BLaER1 (cell line): ENCODE measurements around the gene CLIC3.

Experiments
- H3K27ac ChIP-seq: shearing (Covaris generic); formaldehyde crosslinking; 2 replicates; pipeline ENCODE4 v1.8.1; 2022
- H3K27me3 ChIP-seq: shearing (Covaris generic); formaldehyde crosslinking; 2 replicates; pipeline ENCODE4 v1.8.1; 2022
- H3K36me3 ChIP-seq: shearing (Covaris generic); formaldehyde crosslinking; 2 replicates; pipeline ENCODE4 v1.8.1; 2022
- H3K4me1 ChIP-seq: shearing (Covaris generic); formaldehyde crosslinking; 2 replicates; pipeline ENCODE4 v1.8.1; 2022
- H3K4me2 ChIP-seq: shearing (Covaris generic); formaldehyde crosslinking; 2 replicates; pipeline ENCODE4 v1.8.1; 2022
- H3K4me3 ChIP-seq: shearing (Covaris generic); formaldehyde crosslinking; 2 replicates; pipeline ENCODE4 v1.8.1; 2022
- H3K9ac ChIP-seq: shearing (Covaris generic); formaldehyde crosslinking; 2 replicates; pipeline ENCODE4 v1.8.1; 2022
- H3K9me3 ChIP-seq: shearing (Covaris generic); formaldehyde crosslinking; 2 replicates; pipeline ENCODE4 v1.8.1; 2022
- H4K20me1 ChIP-seq: shearing (Covaris generic); formaldehyde crosslinking; 2 replicates; pipeline ENCODE4 v1.8.1; 2022
- Cebpa-rat ChIP-seq: shearing (Covaris generic); IDR thresholded peaks from 2 replicates; pipeline ENCODE4 v1.8.1; 2022

Gene CLIC3

GRCh38 chr9:136955202-136955942 is 41.0 kb downstream of the CLIC3 start:
- H3K4me2 ChIP-seq: no peak overlapping the region
- H3K36me3 ChIP-seq: no peaks in the 10 kb centered on the region
- H3K9ac ChIP-seq: no peak overlapping the region
- no peak for TF ChIP-seq Cebpa-rat
- no peaks in the 10 kb centered on the region for H3K27me3 ChIP-seq
- H3K4me1 ChIP-seq: peaks cover 16% of the 10 kb centered on the region
- no peaks in the 10 kb centered on the region for H3K9me3 ChIP-seq
- H4K20me1 ChIP-seq: no peaks in the 10 kb centered on the region
- no peak overlapping the region for H3K27ac ChIP-seq
- H3K4me3 ChIP-seq: no peak overlapping the region

DNA sequence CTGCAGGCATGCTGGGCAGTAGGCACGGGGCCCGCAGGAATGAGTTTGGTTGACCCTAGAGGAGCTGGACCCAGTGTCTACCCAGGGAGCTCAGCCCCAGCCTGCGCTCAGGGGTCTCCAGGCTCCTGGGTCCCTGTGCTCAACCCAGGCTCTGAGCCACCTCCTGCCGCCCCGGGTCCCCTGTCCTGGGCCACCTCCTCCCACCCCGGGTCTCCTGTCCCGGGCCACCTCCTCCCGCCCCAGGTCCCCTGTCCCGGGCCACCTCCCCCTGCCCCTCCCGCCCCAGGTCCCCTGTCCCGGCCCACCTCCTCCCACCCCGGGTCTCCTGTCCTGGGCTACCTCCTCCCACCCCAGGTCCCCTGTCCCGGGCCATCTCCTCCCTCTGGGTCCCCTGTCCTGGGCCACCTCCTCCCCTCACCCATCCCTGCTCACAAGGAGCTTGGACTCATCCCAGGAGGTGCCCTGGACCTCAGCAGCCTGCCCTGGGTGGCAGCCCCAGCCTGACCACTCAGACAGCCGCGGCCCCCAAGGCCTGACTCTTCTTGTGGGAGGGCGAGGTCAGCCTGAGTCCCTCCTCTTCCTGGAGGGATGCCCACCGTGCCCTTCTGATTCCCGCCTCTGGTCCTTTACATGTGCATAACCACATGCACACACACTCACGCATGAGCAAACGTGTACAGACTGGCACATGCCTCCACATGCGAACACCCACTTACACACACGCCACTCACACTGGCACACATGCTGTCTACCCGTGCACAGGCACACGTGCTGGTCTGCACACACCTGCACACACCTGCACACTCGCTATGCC is 41.9 kb downstream of the CLIC3 start:
- Histone ChIP-seq H3K4me2 (no peak overlapping the region), H3K9me3 (no peaks in the 10 kb centered on the region), H3K9ac (no peak overlapping the region), H3K36me3 (no peaks in the 10 kb centered on the region), H3K27me3 (no peaks in the 10 kb centered on the region), H3K27ac (no peak overlapping the region), H4K20me1 (no peaks in the 10 kb centered on the region), H3K4me1 (peaks cover 12% of the 10 kb centered on the region), H3K4me3 (no peak overlapping the region)
- no peak for TF ChIP-seq Cebpa-rat

DNA sequence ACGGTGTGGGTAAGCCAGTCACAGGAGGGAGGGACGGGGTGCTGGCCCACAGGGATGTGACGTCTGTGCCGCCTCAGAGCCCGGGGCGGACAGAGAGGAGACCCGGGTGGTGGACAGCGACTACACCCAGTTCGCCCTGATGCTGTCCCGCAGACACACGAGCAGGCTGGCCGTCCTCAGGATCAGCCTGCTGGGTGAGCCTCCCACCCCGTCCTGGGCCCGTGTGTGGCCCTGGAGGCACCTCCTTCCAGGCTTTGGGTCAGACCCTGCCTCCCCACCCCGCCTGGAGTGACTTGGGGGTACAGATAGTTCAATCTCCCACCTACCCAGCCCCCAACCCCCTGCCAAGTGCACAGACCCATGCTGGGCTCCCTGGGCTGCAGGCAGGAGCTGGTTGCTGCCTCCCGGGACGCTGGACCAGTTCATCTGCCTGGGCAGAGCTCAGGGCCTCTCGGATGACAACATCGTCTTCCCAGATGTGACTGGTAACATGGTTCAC is 42.5 kb downstream of the CLIC3 start:
- Histone ChIP-seq H3K36me3 (no peaks in the 10 kb centered on the region), H3K4me3 (no peak overlapping the region), H4K20me1 (no peaks in the 10 kb centered on the region), H3K4me1 (peaks cover 14% of the 10 kb centered on the region), H3K9me3 (no peaks in the 10 kb centered on the region), H3K9ac (no peak overlapping the region), H3K27ac (no peak overlapping the region), H3K27me3 (no peaks in the 10 kb centered on the region), H3K4me2 (no peak overlapping the region)
- TF ChIP-seq Cebpa-rat: no peak

- H3K9me3 ChIP-seq: no peaks in the 10 kb centered on the region
- TF ChIP-seq Cebpa-rat: no peak
- H3K27me3 ChIP-seq: no peaks in the 10 kb centered on the region
- peaks cover 21% of the 10 kb centered on the region for H3K4me1 ChIP-seq
- no peak overlapping the region for H3K4me3 ChIP-seq
- no peak overlapping the region for H3K27ac ChIP-seq
- H4K20me1 ChIP-seq: no peaks in the 10 kb centered on the region
- no peak overlapping the region for H3K4me2 ChIP-seq
- H3K36me3 ChIP-seq: no peaks in the 10 kb centered on the region
- no peak overlapping the region for H3K9ac ChIP-seq
Measured at GRCh38 chr9:136952876-136953770, 43.2 kb downstream of the CLIC3 start.

DNA sequence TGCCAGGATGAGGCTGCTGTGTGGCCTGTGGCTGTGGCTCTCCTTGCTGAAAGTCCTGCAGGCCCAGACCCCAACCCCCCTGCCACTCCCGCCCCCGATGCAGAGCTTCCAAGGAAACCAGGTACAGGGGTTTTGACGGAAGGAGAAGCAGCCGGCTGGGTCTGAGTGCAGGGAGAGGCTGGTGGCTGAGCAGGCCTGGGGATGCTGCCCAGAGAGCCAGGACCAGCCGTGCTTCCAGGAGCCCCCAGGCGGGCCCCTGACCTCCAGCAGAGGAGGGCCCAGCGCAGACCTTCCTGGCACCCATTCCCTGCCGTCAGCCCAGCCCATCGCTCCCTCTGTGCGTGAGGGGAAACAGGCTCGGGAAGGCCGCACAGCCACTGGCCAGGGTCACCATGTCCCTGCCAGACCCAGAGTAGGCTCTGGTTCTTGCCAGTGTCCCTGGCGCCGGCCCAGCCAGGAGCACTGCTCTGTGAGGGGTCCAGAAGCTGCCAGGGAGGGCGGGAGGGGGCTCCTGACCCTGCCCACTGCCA is 44.0 kb downstream of the CLIC3 start:
- Histone ChIP-seq H4K20me1 (no peaks in the 10 kb centered on the region), H3K9ac (no peak overlapping the region), H3K36me3 (no peaks in the 10 kb centered on the region), H3K9me3 (no peaks in the 10 kb centered on the region), H3K4me3 (no peak overlapping the region), H3K4me2 (no peak overlapping the region), H3K4me1 (peaks cover 28% of the 10 kb centered on the region), H3K27me3 (no peaks in the 10 kb centered on the region), H3K27ac (no peak overlapping the region)
- no peak for TF ChIP-seq Cebpa-rat

DNA sequence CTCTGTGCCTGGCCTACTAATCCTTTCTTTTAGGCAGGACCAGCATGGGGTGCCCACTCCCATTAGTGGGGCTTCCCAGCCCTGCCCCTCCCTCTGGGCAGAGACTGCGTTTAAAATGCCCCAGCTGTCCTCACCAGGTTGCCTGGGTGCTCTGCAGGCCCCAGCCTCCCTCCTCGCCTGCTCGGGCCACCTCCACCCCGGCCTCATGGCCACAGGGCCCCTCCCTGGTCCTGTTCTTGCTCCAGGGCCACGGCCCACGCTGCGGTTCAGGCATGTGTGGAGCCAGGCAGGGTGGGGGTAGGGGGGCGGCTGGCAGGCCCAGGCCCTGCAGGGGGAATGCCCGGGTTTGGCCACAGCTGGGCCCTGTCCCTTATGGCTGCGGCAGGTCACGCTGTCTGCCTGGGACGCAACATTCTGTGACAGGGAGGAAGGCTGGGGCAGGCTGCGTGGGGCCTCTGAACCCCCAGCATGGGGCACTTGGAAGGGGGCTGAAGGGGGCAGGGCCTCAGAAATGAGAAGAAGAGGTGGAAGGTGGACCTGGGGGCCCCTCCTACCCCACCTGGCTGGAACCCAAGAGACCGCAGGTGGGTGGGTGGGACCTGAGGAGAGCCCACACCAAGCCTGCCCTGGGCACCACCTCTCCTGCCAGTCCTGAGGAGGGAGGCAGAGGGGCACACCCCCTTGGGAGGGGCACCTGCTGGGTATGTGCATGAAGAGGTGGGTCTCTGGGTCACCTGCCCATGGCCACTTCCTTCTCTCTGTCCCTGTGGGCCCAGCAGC is 44.6 kb downstream of the CLIC3 start, which contains the start of gene LCN12:
Gene LCN12, plus strand, starts transcription at position 733 of the 780 bp plus-strand sequence. CDS start 55 bp downstream, outside the sequence.
- Histone ChIP-seq H3K36me3 (no peaks in the 10 kb centered on the region), H3K27ac (0 out of 2 replicates have a peak within 1 kb of the TSS, but pooled peaks have one; percentile 9), H3K4me1 (peaks cover 30% of the 10 kb centered on the region), H3K9ac (no peak within 1 kb of the TSS), H3K27me3 (no peaks in the 10 kb centered on the region), H3K4me3 (no peak within 1 kb of the TSS), H3K9me3 (no peaks in the 10 kb centered on the region), H3K4me2 (no peak within 1 kb of the TSS), H4K20me1 (no peaks in the 10 kb centered on the region)
- no peak for TF ChIP-seq Cebpa-rat

DNA sequence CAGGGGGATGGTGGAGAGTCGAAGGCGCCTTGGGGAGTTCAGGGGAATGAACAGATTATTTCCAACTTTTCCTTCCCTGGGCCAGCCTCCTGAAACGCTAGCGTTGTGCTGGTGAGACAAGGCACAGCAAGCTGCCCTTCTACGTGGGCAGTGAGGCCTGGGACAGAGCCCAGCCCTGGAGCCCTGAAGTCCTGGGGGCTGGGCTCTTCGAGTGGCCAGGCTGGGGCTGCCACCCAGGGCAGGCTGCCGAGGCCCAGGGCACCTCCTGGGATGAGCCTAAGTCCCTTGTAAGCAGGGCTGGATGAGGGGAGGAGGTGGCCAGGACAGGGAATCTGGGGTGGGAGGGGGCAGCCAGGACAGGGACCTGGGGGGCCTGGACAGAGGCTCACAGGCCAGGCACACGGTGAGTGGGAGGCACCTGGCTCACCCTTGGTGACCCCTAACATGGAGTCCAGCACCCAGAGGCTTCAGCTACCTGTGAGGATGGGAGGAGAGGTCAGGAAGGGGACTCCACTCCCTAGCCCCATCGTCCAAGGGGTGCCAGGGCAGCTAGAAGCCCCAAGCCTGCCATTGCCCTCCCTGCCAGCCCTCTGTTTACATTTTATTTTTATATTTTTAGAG is 45.6 kb downstream of the CLIC3 start:
- H3K4me2 ChIP-seq: peak overlapping the region; percentile 81
- no peaks in the 10 kb centered on the region for H4K20me1 ChIP-seq
- peak overlapping the region; percentile 83 for H3K9ac ChIP-seq
- no peak for TF ChIP-seq Cebpa-rat
- no peaks in the 10 kb centered on the region for H3K9me3 ChIP-seq
- H3K4me3 ChIP-seq: peak overlapping the region; percentile 71
- no peaks in the 10 kb centered on the region for H3K36me3 ChIP-seq
- H3K27me3 ChIP-seq: no peaks in the 10 kb centered on the region
- H3K27ac ChIP-seq: peak overlapping the region; percentile 89
- peaks cover 34% of the 10 kb centered on the region for H3K4me1 ChIP-seq
